ENCODE measurements around the gene LAD1.

Gene LAD1

GRCh38 chr1:201419256-201419655 is 20.1 kb upstream of the LAD1 start:
- TF ChIP-seq CTCF (IDR thresholded peaks at IDR 0.05) = no peak
- no peak overlapping the region for H3K27ac ChIP-seq
- DNase-seq (ENCODE audit: low spot score) = no peak
- no peak overlapping the region for H3K4me3 ChIP-seq

- no peak for DNase-seq (ENCODE audit: low spot score)
- TF ChIP-seq CTCF (IDR thresholded peaks at IDR 0.05) = no peak
- Histone ChIP-seq H3K27ac (no peak overlapping the region), H3K4me3 (no peak overlapping the region)
These were observed 19.3 kb upstream of the LAD1 start for GRCh38 chr1:201418461-201418860.

- Histone ChIP-seq H3K27ac (no peak overlapping the region), H3K4me3 (no peak overlapping the region)
- DNase-seq (ENCODE audit: low spot score) = no peak
- TF ChIP-seq CTCF (IDR thresholded peaks at IDR 0.05) = no peak
These were observed 15.1 kb upstream of the LAD1 start for GRCh38 chr1:201414051-201414738.

- no peak for TF ChIP-seq CTCF (IDR thresholded peaks at IDR 0.05)
- DNase-seq (ENCODE audit: low spot score) = no peak
These were observed 12.2 kb upstream of the LAD1 start for GRCh38 chr1:201411292-201411691.

GRCh38 chr1:201409440-201409839 is 10.3 kb upstream of the LAD1 start:
- no peak overlapping the region for H3K27ac ChIP-seq
- DNase-seq (ENCODE audit: low spot score) = no peak
- no peak for TF ChIP-seq CTCF (IDR thresholded peaks at IDR 0.05)
- H3K4me3 ChIP-seq = no peak overlapping the region

More at GRCh38 chr1:201411292-201411691, 12.2 kb upstream of the LAD1 start:
- no peak overlapping the region for H3K4me3 ChIP-seq
- H3K27ac ChIP-seq = no peak overlapping the region

- no peak for DNase-seq (ENCODE audit: low spot score)
- no peak overlapping the region for H3K4me3 ChIP-seq
- H3K27ac ChIP-seq = no peak overlapping the region
- no peak for TF ChIP-seq CTCF (IDR thresholded peaks at IDR 0.05)
These were observed 9.7 kb upstream of the LAD1 start for GRCh38 chr1:201408834-201409200.

GRCh38 chr1:201408176-201408833 is 9.2 kb upstream of the LAD1 start:
- Histone ChIP-seq H3K4me3 (no peak overlapping the region), H3K27ac (no peak overlapping the region)
- DNase-seq (ENCODE audit: low spot score) = no peak
- peak; percentile 93 for TF ChIP-seq CTCF (IDR thresholded peaks at IDR 0.05)
